ENCODE data around the gene SRL.
A peak's percentile ranks its signal among the peaks of the same experiment; 100 is the strongest.
"Not testable (repeated sequence)": the region's sequence is repeated elsewhere in the genome, so short reads cannot be mapped to it uniquely, and the experiment has no call there.

Gene SRL

DNA sequence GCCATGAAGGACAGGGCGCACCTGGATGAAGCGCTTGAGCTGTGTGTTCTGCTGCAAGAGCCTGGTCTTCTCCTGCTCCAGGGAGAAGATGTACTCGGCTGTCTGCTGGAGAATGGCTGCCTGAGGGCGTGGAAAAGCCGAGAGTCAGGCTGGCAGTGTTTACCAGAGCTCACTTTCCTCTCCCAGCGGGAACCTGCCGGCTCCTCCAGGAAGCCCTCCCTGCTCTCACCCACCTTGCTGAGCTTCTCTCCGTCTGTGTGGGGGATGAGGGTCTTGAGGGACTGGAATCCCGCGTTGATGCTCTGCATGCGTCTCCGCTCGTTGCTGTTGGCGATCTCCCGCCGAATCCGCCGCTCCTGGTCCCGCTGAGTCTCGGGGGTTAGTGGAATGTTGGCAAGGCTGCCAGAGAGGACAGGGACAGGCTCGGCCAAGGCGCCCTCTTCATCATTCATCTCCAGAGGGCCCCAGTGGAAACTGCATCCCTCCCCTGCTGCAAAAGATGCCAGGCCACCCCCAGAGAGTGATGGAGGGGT, 20.5 kb upstream of the SRL start:
- DNase-seq (ENCODE audit: low spot score) = peak; percentile 24
- in situ Hi-C loops (cut with MboI; ENCODE audit: low sequenced_read_pairs, unreplicated experiment) = no loop called here
- no peak for TF ChIP-seq CTCF (IDR thresholded peaks at IDR 0.05; ENCODE audit: borderline replicate concordance, control extremely low read depth, extremely low read depth, insufficient read depth, missing control alignments)

- TF ChIP-seq CTCF (IDR thresholded peaks at IDR 0.05; ENCODE audit: borderline replicate concordance, control extremely low read depth, extremely low read depth, insufficient read depth, missing control alignments) = peak; percentile 72
- in situ Hi-C loops (cut with MboI; ENCODE audit: low sequenced_read_pairs, unreplicated experiment) = no loop called here
- peak; percentile 55 for DNase-seq (ENCODE audit: low spot score)
These were observed 19.8 kb upstream of the SRL start for GRCh38 chr16:4261557-4262172.

- in situ Hi-C loops (cut with MboI; ENCODE audit: low sequenced_read_pairs, unreplicated experiment) = no loop called here
- no peak for TF ChIP-seq CTCF (IDR thresholded peaks at IDR 0.05; ENCODE audit: borderline replicate concordance, control extremely low read depth, extremely low read depth, insufficient read depth, missing control alignments)
These were observed 18.5 kb upstream of the SRL start for GRCh38 chr16:4260360-4260759.

DNA sequence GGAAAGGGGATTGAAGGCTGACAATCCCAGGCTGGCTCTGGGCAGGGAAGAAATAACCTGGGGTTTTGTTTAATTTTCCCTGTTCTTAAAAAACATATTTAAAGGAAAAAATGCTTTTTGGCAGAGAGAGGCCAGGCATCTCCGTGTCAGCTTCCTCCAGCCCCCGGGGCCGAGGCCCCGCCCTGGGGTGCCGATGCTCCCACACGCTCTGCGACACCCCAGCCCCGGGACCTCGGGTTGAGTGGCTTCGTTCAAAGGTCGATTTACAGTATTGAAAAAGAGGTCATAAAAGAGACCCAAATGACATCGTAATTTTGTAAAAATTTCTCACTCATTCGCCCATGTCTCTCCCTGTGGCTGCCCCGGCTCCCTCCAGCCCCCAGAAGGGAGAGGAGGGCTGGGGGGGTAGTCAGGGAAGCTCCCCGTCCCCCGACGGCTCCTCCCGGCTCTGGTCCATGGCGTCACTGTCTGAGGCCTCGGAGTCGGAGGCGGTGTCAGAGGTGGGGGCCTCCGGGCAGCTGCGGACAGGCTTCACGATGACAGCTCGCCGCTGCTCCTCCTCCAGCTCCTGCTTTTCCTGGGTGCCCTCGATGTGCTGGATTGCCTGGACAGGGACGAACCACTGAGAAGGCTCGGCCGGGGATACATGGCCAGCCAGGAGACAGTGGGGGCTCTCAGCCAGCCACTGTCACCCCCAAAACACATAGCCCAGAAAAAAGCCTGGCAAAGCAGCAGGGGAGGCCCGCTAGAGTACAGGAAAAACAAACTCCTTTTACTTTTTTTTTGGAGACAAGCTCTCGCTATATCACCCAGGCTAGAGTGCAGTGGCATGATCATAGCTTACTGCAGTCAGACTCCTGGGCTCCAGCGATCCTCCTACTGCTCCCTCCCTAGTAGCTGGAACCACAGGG, 16.0 kb upstream of the SRL start:
- in situ Hi-C loops (cut with MboI; ENCODE audit: low sequenced_read_pairs, unreplicated experiment) = no loop called here

More at GRCh38 chr16:4260360-4260759, 18.5 kb upstream of the SRL start:
- no peak for DNase-seq (ENCODE audit: low spot score)

GRCh38 chr16:4253394-4254150, 11.7 kb upstream of the SRL start:
- TF ChIP-seq CTCF (IDR thresholded peaks at IDR 0.05; ENCODE audit: borderline replicate concordance, control extremely low read depth, extremely low read depth, insufficient read depth, missing control alignments) = no peak
- in situ Hi-C loops (cut with MboI; ENCODE audit: low sequenced_read_pairs, unreplicated experiment) = no loop called here

More for the DNA sequence above, 16.0 kb upstream of the SRL start:
- DNase-seq (ENCODE audit: low spot score) = no peak
- no peak for TF ChIP-seq CTCF (IDR thresholded peaks at IDR 0.05; ENCODE audit: borderline replicate concordance, control extremely low read depth, extremely low read depth, insufficient read depth, missing control alignments)

GRCh38 chr16:4253012-4253393, 11.1 kb upstream of the SRL start:
- in situ Hi-C loops (cut with MboI; ENCODE audit: low sequenced_read_pairs, unreplicated experiment); DNase-seq (ENCODE audit: low spot score): not testable (repeated sequence)

More at GRCh38 chr16:4253394-4254150, 11.7 kb upstream of the SRL start:
- peak; percentile 99 for DNase-seq (ENCODE audit: low spot score)
